HG02973 (cell line): ENCODE data around the gene NUDT22.

ENCODE experiments used
- ATAC-seq: cut with Tn5 transposase; IDR thresholded peaks from one replicate; pipeline ENCODE4 v1.9.1; 2021; ENCODE audit warnings: moderate library complexity; ENCODE audit not compliant: unreplicated experiment

Gene NUDT22

GRCh38 chr11:64225608-64226506, at the start of gene NUDT22, which contains the start of gene TRPT1:
TSS of gene NUDT22 (plus strand) at chr11:64226274. CDS start at chr11:64226653, 379 bp downstream.
TSS of gene TRPT1 (minus strand) at chr11:64226186. CDS start at chr11:64225860, 326 bp downstream.
- ATAC-seq: peak; percentile 33

- no peak for ATAC-seq
Measured at GRCh38 chr11:64176751-64177150, 49.3 kb upstream of the NUDT22 start.

GRCh38 chr11:64178203-64178602, 47.9 kb upstream of the NUDT22 start:
- ATAC-seq: no peak

- ATAC-seq: no peak
Measured at GRCh38 chr11:64178951-64179639, 47.0 kb upstream of the NUDT22 start.

- no peak for ATAC-seq
Measured at GRCh38 chr11:64180891-64181290, 45.2 kb upstream of the NUDT22 start.

- ATAC-seq: no peak
Measured at GRCh38 chr11:64181506-64182411, 44.3 kb upstream of the NUDT22 start.

GRCh38 chr11:64183890-64184289, 42.2 kb upstream of the NUDT22 start:
- no peak for ATAC-seq

GRCh38 chr11:64185175-64185692, 40.8 kb upstream of the NUDT22 start:
- peak; percentile 11 for ATAC-seq

GRCh38 chr11:64185693-64186491, 40.2 kb upstream of the NUDT22 start, which contains the start of gene STIP1:
TSS of gene STIP1 (plus strand) at chr11:64186171. CDS start at chr11:64186262, 91 bp downstream.
- ATAC-seq: peak; percentile 82

GRCh38 chr11:64186492-64187165, 39.4 kb upstream of the NUDT22 start:
- ATAC-seq: peak; percentile 1

GRCh38 chr11:64192434-64192833, 33.6 kb upstream of the NUDT22 start:
- ATAC-seq: no peak

- no peak for ATAC-seq
Measured at GRCh38 chr11:64196626-64197025, 29.4 kb upstream of the NUDT22 start.

- ATAC-seq: no peak
Measured at GRCh38 chr11:64198511-64198910, 27.6 kb upstream of the NUDT22 start.

- ATAC-seq: no peak
Measured at GRCh38 chr11:64201543-64201942, 24.5 kb upstream of the NUDT22 start.

GRCh38 chr11:64202992-64203391, 23.1 kb upstream of the NUDT22 start:
- no peak for ATAC-seq

- no peak for ATAC-seq
Measured at GRCh38 chr11:64203421-64204079, 22.5 kb upstream of the NUDT22 start.

- no peak for ATAC-seq
Measured at GRCh38 chr11:64204080-64204440, 22.0 kb upstream of the NUDT22 start.

GRCh38 chr11:64204464-64204989, 21.5 kb upstream of the NUDT22 start:
- no peak for ATAC-seq
